ACC112 (cell line): Measurements from ENCODE around the gene FAM3B.

Experiments
- H2AFZ ChIP-seq: fragments of 200-600 bp; sonication (generic); one replicate; pipeline ENCODE4 v1.6.0; 2017; ENCODE audit warnings: antibody characterized with exemption, low read length; ENCODE audit not compliant: unreplicated experiment
- H3K27ac ChIP-seq: fragments of 200-600 bp; sonication (generic); 2 replicates; pipeline ENCODE4 v1.5.1; 2014; ENCODE audit warnings: low read depth, mild to moderate bottlenecking, antibody characterized with exemption, low read length, moderate library complexity
- H3K27me3 ChIP-seq: fragments of 200-600 bp; sonication (generic); 2 replicates; pipeline ENCODE4 v1.6.1; 2014; ENCODE audit warnings: mild to moderate bottlenecking, antibody characterized with exemption, low read length, moderate library complexity, mixed read lengths; ENCODE audit not compliant: insufficient read depth
- H3K36me3 ChIP-seq: fragments of 200-600 bp; sonication (generic); 2 replicates; pipeline ENCODE4 v1.6.1; 2016; ENCODE audit warnings: mild to moderate bottlenecking, antibody characterized with exemption, low read length, moderate library complexity, mixed read lengths; ENCODE audit not compliant: insufficient read depth
- H3K4me1 ChIP-seq: fragments of 200-600 bp; sonication (generic); one replicate; pipeline ENCODE4 v1.6.1; 2016; ENCODE audit warnings: low read length, mixed read lengths; ENCODE audit not compliant: insufficient read depth, unreplicated experiment, control insufficient read depth
- H3K4me3 ChIP-seq: fragments of 200-600 bp; sonication (generic); 2 replicates; pipeline ENCODE4 v1.5.1; 2014; ENCODE audit warnings: mild to moderate bottlenecking, low read depth, low read length
- H3K79me2 ChIP-seq: fragments of 200-600 bp; sonication (generic); one replicate; pipeline ENCODE4 v1.6.0; 2016; ENCODE audit warnings: low read length; ENCODE audit not compliant: control insufficient read depth, unreplicated experiment, insufficient read depth

The FAM3B gene

DNA sequence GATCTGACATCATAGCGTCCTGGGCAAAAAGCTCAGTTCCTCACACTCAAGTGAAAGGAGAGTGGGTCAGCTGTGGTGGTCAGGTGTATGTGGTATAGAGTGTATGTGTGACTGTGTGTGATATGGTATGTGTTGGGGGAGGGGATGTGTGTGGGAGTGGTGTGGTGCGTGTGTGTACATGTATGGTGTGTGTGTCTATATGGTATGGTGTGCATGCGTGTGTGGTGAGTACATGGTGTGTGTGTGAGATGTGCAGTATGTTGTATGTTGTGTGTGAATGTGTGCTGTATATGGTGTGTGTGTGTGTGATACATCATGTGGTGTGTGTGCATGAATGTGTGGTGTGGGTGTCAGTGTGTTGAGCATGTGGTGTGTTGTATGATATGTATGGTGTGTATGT lies 20.9 kb downstream of the FAM3B start:
- no peaks in the 10 kb centered on the region for H3K4me1 ChIP-seq
- no peak overlapping the region for H2AFZ ChIP-seq
- H3K27ac ChIP-seq = no peak overlapping the region
- H3K36me3 ChIP-seq = no peaks in the 10 kb centered on the region
- no peak overlapping the region for H3K4me3 ChIP-seq
- H3K79me2 ChIP-seq = no peaks in the 10 kb centered on the region
- H3K27me3 ChIP-seq = peaks cover 53% of the 10 kb centered on the region

DNA sequence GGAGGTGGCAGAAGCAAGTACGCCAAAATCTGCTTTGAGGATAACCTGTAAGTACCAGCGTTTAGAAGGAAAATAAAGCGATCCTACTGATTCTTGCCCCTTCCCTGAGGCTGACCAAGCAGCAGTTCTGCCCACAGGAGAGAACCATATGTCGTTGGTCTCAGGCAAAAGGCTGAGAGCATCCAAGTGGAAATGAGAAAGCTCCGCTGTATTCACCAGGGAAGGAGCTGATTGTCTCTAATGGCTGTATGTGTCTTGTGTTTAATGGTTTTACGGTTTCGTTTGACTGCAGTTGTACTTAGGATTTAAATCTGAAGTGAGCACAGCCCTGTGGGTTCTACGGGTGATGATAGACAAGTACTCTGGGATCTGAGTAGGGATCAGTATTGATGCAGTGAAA lies 21.9 kb downstream of the FAM3B start:
- Histone ChIP-seq H3K4me3 (no peak overlapping the region), H3K27ac (no peak overlapping the region), H3K36me3 (no peaks in the 10 kb centered on the region), H3K27me3 (peaks cover 54% of the 10 kb centered on the region), H2AFZ (no peak overlapping the region), H3K79me2 (no peaks in the 10 kb centered on the region), H3K4me1 (no peaks in the 10 kb centered on the region)

DNA sequence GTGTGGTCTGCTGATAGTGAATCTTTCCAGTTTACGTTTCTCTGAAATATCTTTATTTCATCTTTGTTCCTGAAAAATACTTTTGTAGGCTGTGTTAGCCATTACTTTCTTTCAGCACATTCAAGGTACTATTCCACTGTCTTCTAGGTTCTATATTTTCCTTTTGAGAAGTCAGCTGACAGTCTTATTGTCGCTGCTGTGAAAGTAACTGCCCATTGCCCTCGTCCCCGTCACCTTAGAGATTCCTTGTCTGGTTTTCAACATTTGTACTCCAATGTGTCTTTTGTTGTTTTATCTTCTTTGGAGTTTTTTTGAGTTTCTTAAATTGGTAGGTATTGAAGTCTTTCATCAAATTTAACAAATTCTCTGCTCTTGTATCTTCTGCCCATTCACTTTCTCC lies 25.4 kb downstream of the FAM3B start:
- Histone ChIP-seq H3K79me2 (no peaks in the 10 kb centered on the region), H3K4me3 (no peak overlapping the region), H3K36me3 (no peaks in the 10 kb centered on the region), H3K4me1 (no peaks in the 10 kb centered on the region), H3K27ac (no peak overlapping the region), H3K27me3 (peaks cover 73% of the 10 kb centered on the region), H2AFZ (no peak overlapping the region)

DNA sequence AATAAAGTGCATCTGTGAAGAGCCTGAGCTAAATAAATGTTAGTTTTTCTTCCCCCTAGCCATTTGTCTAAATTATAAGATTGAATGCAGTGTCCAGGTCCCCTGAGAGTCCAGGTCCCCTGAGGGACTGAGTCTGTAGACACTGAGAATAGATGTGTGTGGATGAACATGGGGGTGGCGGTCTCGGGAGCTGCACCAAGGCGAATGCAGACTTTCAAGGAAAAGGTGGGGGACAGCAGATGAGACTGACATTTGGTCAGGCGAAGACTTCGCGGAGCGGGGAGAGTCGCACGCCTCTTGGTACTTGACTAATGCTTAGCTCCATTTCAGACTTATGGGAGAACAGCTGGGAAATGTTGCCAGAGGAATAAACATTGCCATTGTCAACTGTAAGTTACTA lies 27.5 kb downstream of the FAM3B start:
- no peak overlapping the region for H3K4me3 ChIP-seq
- no peaks in the 10 kb centered on the region for H3K36me3 ChIP-seq
- H3K27ac ChIP-seq = no peak overlapping the region
- H3K79me2 ChIP-seq = no peaks in the 10 kb centered on the region
- H2AFZ ChIP-seq = no peak overlapping the region
- no peaks in the 10 kb centered on the region for H3K4me1 ChIP-seq
- H3K27me3 ChIP-seq = peaks cover 75% of the 10 kb centered on the region

DNA sequence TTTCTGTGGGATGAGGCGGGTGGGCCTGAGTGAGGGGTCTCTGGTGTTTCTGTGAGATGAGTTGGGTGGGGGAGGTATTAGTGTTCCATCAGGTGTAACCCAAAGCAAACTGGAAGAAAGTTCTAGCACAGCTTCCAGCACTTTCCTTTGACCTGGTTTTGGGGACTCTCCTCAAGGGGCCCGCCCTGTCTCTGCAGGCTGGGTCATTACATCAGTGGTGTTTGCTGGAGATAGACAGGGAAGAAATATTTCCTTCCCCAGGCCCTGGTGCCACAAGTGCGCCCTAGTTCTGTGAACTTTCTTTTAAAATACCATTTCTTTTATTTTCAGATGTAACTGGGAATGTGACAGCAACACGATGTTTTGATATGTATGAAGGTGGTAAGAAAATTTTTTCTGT lies 28.8 kb downstream of the FAM3B start:
- Histone ChIP-seq H2AFZ (no peak overlapping the region), H3K4me3 (no peak overlapping the region), H3K4me1 (no peaks in the 10 kb centered on the region), H3K79me2 (no peaks in the 10 kb centered on the region), H3K27me3 (peaks cover 82% of the 10 kb centered on the region), H3K27ac (no peak overlapping the region), H3K36me3 (no peaks in the 10 kb centered on the region)

DNA sequence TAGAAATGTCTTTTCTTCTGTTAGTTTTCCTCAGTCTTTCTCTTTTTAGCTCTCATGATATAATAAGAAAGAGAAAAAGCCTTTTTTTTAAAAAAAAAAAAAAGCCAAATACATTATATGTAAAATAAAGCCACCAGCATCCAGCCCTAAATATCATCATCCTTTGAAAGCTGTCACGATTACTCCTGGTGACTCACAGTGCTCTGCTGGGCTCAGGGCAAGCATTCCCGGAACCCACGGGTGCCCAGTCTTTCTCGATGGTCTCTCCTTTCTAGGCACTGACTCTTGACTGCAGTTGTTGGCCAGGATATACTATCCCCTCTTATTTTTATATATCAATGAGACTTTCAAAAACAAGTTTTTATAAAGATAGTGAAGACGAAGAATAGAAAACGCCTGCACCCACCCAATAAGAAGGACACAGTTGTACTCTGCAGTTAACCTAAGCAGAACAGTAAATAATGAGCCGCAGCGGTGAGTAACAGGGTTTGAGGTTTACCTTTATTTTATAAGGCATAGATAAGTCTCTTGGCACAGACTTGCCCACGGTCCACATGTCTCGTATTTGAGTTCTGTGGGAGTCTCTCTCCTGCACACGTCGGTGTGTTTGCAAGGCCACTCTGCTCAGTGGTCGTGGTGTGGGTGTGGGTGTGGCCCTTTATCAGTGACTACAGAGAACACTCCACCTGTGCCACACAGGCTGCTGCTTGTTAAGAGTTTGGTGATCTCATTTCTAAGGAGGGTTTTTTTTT lies 29.5 kb downstream of the FAM3B start:
- H2AFZ ChIP-seq = no peak overlapping the region
- H3K79me2 ChIP-seq = no peaks in the 10 kb centered on the region
- H3K4me1 ChIP-seq = no peaks in the 10 kb centered on the region
- H3K36me3 ChIP-seq = no peaks in the 10 kb centered on the region
- H3K27ac ChIP-seq = no peak overlapping the region
- no peak overlapping the region for H3K4me3 ChIP-seq
- H3K27me3 ChIP-seq = peaks cover 87% of the 10 kb centered on the region

DNA sequence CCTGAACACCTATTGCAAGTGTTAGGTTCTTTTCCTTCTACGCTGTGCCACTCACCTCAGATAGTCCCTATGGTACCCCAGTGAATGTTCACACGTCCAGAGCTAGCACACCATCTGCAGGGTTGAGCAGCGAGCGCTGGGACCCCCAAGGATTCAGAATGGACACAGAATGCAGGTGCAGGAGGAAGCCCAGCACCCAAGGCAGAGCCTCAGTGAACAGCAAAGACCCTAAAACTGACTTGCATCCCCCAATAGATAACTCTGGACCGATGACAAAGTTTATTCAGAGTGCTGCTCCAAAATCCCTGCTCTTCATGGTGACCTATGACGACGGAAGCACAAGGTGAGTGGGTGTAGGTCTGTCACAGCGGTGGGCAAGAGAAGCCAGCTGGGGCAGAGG lies 30.2 kb downstream of the FAM3B start:
- H3K79me2 ChIP-seq = no peaks in the 10 kb centered on the region
- no peak overlapping the region for H2AFZ ChIP-seq
- H3K36me3 ChIP-seq = no peaks in the 10 kb centered on the region
- H3K27me3 ChIP-seq = peaks cover 87% of the 10 kb centered on the region
- no peak overlapping the region for H3K27ac ChIP-seq
- H3K4me1 ChIP-seq = no peaks in the 10 kb centered on the region
- H3K4me3 ChIP-seq = no peak overlapping the region

DNA sequence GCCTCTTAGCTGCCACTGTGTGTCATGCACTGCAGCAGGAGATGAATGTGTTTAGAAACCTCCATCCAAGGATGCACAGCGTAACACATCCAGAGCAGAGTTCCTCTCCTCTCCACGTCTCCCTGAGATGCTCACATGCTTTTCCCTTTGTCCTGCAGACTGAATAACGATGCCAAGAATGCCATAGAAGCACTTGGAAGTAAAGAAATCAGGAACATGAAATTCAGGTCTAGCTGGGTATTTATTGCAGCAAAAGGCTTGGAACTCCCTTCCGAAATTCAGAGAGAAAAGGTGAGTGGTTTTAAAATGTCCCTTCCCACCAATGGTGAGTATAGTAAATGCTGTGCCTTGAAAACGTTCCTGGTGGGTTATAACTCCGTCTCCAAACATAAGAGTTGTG lies 31.8 kb downstream of the FAM3B start:
- no peak overlapping the region for H2AFZ ChIP-seq
- H3K4me1 ChIP-seq = no peaks in the 10 kb centered on the region
- no peaks in the 10 kb centered on the region for H3K79me2 ChIP-seq
- H3K36me3 ChIP-seq = no peaks in the 10 kb centered on the region
- H3K4me3 ChIP-seq = no peak overlapping the region
- H3K27me3 ChIP-seq = peaks cover 84% of the 10 kb centered on the region
- H3K27ac ChIP-seq = no peak overlapping the region

DNA sequence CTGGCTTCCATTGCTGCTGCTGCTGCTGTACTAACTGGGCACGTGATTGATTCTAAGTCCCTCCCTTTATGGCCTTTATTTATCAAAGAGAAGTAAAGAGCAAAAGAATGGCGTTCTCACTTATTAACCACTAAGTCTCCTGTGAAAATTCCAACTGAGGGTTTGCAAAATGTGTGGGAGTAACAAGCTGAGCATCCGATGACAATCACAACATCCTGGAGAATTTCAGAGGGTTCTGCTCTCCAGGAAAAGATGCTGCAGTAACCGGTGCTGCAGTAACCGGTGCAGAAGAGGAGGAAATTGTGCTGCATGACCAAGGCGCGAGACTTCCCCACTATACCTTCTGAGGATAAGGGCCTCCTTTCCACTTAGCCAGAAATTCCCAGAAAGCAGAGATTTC lies 32.5 kb downstream of the FAM3B start:
- H3K27me3 ChIP-seq = peaks cover 83% of the 10 kb centered on the region
- no peaks in the 10 kb centered on the region for H3K4me1 ChIP-seq
- no peaks in the 10 kb centered on the region for H3K36me3 ChIP-seq
- no peak overlapping the region for H3K4me3 ChIP-seq
- H3K79me2 ChIP-seq = no peaks in the 10 kb centered on the region
- H3K27ac ChIP-seq = no peak overlapping the region
- H2AFZ ChIP-seq = no peak overlapping the region

DNA sequence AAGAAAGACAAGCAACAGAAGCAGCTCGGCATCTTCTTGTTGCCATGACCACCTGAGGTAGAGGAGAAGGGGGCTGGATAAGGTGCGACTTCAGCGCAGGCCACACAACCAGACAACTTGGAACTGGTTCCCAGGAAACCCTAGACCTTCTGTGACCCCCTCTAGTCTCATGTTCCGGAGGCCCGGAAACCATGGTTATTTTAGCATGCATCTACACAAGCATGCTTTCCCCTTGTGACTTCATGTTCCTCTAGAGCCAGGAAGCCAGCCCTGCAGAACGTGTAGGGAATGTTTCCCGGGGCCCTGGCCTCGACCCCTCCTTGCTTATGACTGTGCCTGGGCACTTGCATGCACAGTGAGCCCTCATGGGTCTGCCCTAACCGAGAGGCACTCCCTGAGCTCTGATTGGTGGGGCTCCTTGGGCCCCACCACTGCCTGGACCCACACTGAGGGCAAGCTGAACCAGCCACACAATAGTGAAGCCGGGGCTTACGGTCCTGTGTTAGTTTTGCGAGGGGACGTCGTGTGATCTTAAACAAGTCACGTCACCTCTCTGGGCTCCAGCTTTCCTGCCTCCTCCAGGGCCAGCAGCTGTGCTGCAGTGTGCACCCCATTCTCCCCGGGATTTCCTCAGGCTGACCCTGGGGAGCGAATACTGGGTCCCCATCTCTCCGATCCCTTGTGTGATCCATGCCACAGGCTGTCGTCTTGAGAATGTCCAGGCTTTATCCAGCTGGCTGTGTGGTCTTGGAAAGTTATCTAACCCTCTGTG lies 33.2 kb downstream of the FAM3B start:
- H3K4me3 ChIP-seq = no peak overlapping the region
- no peaks in the 10 kb centered on the region for H3K36me3 ChIP-seq
- H3K4me1 ChIP-seq = no peaks in the 10 kb centered on the region
- no peaks in the 10 kb centered on the region for H3K79me2 ChIP-seq
- H3K27me3 ChIP-seq = peaks cover 81% of the 10 kb centered on the region
- no peak overlapping the region for H3K27ac ChIP-seq
- no peak overlapping the region for H2AFZ ChIP-seq
